ENCODE data around the gene GRIP1.

DNA sequence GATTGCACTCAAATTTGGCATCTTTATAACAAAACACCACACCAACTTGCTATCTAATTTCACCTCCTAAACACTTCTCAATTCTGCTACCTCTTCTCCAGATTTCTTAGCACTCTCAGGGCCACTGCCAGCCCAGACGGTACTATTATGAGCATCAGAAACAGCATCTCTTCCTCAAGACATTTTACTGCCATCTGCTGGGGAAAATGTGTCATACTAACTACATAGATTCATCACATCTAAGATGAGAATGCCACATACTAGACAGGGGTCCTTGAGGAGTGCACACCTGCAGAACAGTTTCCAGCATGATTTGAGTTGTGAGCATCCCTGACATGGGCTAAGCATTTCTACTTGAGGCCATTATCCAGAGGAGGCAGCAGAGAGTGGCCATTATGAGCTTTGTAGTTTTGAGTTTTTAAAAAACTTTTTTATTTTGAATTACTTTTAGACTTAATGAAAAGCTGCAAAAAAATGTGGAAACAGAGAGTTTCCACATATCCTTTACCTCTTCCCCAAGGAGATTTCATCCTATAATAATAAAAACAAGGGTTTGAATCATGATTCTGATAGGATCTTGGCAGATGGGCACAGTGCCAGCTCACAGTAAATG lies 15.1 kb upstream of the GRIP1 start:
- TF ChIP-seq RAD21 (IDR thresholded peaks at IDR 0.05; ENCODE audit: low read depth) (peak; percentile 65), TEAD4 (IDR thresholded peaks at IDR 0.05) (no peak), TAF1 (IDR thresholded peaks at IDR 0.05; ENCODE audit: low read depth) (no peak), EGR1 (IDR thresholded peaks at IDR 0.05) (no peak), ZBTB7A (IDR thresholded peaks at IDR 0.05; ENCODE audit: low read depth) (no peak), TCF12 (IDR thresholded peaks at IDR 0.05; ENCODE audit: low read depth) (no peak)
- TF ChIP-seq, protein P1, sequence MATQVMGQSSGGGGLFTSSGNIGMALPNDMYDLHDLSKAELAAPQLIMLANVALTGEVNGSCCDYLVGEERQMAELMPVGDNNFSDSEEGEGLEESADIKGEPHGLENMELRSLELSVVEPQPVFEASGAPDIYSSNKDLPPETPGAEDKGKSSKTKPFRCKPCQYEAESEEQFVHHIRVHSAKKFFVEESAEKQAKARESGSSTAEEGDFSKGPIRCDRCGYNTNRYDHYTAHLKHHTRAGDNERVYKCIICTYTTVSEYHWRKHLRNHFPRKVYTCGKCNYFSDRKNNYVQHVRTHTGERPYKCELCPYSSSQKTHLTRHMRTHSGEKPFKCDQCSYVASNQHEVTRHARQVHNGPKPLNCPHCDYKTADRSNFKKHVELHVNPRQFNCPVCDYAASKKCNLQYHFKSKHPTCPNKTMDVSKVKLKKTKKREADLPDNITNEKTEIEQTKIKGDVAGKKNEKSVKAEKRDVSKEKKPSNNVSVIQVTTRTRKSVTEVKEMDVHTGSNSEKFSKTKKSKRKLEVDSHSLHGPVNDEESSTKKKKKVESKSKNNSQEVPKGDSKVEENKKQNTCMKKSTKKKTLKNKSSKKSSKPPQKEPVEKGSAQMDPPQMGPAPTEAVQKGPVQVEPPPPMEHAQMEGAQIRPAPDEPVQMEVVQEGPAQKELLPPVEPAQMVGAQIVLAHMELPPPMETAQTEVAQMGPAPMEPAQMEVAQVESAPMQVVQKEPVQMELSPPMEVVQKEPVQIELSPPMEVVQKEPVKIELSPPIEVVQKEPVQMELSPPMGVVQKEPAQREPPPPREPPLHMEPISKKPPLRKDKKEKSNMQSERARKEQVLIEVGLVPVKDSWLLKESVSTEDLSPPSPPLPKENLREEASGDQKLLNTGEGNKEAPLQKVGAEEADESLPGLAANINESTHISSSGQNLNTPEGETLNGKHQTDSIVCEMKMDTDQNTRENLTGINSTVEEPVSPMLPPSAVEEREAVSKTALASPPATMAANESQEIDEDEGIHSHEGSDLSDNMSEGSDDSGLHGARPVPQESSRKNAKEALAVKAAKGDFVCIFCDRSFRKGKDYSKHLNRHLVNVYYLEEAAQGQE (IDR thresholded peaks at IDR 0.05; ENCODE audit: low read depth) = no peak
- TF ChIP-seq, protein P2, sequence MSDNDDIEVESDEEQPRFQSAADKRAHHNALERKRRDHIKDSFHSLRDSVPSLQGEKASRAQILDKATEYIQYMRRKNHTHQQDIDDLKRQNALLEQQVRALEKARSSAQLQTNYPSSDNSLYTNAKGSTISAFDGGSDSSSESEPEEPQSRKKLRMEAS (IDR thresholded peaks at IDR 0.05) = no peak
- TF ChIP-seq, protein P3, sequence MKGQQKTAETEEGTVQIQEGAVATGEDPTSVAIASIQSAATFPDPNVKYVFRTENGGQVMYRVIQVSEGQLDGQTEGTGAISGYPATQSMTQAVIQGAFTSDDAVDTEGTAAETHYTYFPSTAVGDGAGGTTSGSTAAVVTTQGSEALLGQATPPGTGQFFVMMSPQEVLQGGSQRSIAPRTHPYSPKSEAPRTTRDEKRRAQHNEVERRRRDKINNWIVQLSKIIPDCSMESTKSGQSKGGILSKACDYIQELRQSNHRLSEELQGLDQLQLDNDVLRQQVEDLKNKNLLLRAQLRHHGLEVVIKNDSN (IDR thresholded peaks at IDR 0.05) = no peak
